Neuron (in vitro differentiated cells): Measurements from ENCODE around the gene PCK1.

Source experiments
- H2AFZ ChIP-seq: one replicate; pipeline ENCODE4 v1.6.1; 2013; ENCODE audit warnings: low read depth, mild to moderate bottlenecking, inconsistent platforms, low read length, moderate library complexity
- H3K27me3 ChIP-seq: one replicate; pipeline ENCODE4 v1.6.1; 2013; ENCODE audit warnings: low read length; ENCODE audit not compliant: insufficient read depth
- H3K36me3 ChIP-seq: one replicate; pipeline ENCODE4 v1.6.1; 2013; ENCODE audit warnings: low read length; ENCODE audit not compliant: insufficient read depth
- H3K4me1 ChIP-seq: one replicate; pipeline ENCODE4 v1.6.1; 2013; ENCODE audit warnings: low read length; ENCODE audit not compliant: insufficient read depth
- H3K4me3 ChIP-seq: 2 replicates; pipeline ENCODE4 v1.5.1; 2013; ENCODE audit warnings: mild to moderate bottlenecking, low read length, moderate library complexity
- H3K9me3 ChIP-seq: one replicate; pipeline ENCODE4 v1.6.1; 2013; ENCODE audit warnings: low read length

The PCK1 gene

GRCh38 chr20:57544838-57545564 lies 15.9 kb upstream of the PCK1 start:
- Histone ChIP-seq H3K36me3 (no peaks in the 10 kb centered on the region), H2AFZ (no peak overlapping the region), H3K9me3 (no peaks in the 10 kb centered on the region), H3K27me3 (peaks cover 5% of the 10 kb centered on the region), H3K4me3 (no peak overlapping the region), H3K4me1 (peaks cover 19% of the 10 kb centered on the region)

- Histone ChIP-seq H3K4me3 (no peak overlapping the region), H2AFZ (no peak overlapping the region), H3K4me1 (peaks cover 19% of the 10 kb centered on the region), H3K9me3 (no peaks in the 10 kb centered on the region), H3K27me3 (no peaks in the 10 kb centered on the region), H3K36me3 (no peaks in the 10 kb centered on the region)
Observed at GRCh38 chr20:57545927-57546662, 14.8 kb upstream of the PCK1 start.

- no peaks in the 10 kb centered on the region for H3K9me3 ChIP-seq
- H3K4me3 ChIP-seq: no peak overlapping the region
Observed at GRCh38 chr20:57546956-57547649, 13.8 kb upstream of the PCK1 start.

GRCh38 chr20:57548177-57549058 lies 12.5 kb upstream of the PCK1 start:
- Histone ChIP-seq H3K36me3 (no peaks in the 10 kb centered on the region), H3K9me3 (no peaks in the 10 kb centered on the region), H3K27me3 (peaks cover 10% of the 10 kb centered on the region), H3K4me3 (no peak overlapping the region), H3K4me1 (peaks cover 19% of the 10 kb centered on the region), H2AFZ (no peak overlapping the region)

More at GRCh38 chr20:57546956-57547649, 13.8 kb upstream of the PCK1 start:
- H2AFZ ChIP-seq: no peak overlapping the region
- peaks cover 19% of the 10 kb centered on the region for H3K4me1 ChIP-seq
- no peaks in the 10 kb centered on the region for H3K27me3 ChIP-seq
- H3K36me3 ChIP-seq: no peaks in the 10 kb centered on the region

GRCh38 chr20:57552471-57552870 lies 8.4 kb upstream of the PCK1 start:
- Histone ChIP-seq H3K4me3 (no peak overlapping the region), H3K27me3 (peaks cover 26% of the 10 kb centered on the region), H3K36me3 (no peaks in the 10 kb centered on the region), H2AFZ (no peak overlapping the region), H3K4me1 (no peaks in the 10 kb centered on the region), H3K9me3 (no peaks in the 10 kb centered on the region)

GRCh38 chr20:57553376-57554018 lies 7.4 kb upstream of the PCK1 start:
- no peak overlapping the region for H2AFZ ChIP-seq
- H3K27me3 ChIP-seq: peaks cover 26% of the 10 kb centered on the region
- no peaks in the 10 kb centered on the region for H3K36me3 ChIP-seq
- H3K4me3 ChIP-seq: no peak overlapping the region
- no peaks in the 10 kb centered on the region for H3K9me3 ChIP-seq
- H3K4me1 ChIP-seq: no peaks in the 10 kb centered on the region

GRCh38 chr20:57555457-57556184 lies 5.3 kb upstream of the PCK1 start:
- H3K36me3 ChIP-seq: no peaks in the 10 kb centered on the region
- no peaks in the 10 kb centered on the region for H3K9me3 ChIP-seq
- no peak overlapping the region for H3K4me3 ChIP-seq
- H2AFZ ChIP-seq: no peak overlapping the region
- no peaks in the 10 kb centered on the region for H3K4me1 ChIP-seq
- H3K27me3 ChIP-seq: peaks cover 29% of the 10 kb centered on the region

- Histone ChIP-seq H2AFZ (no peak overlapping the region), H3K27me3 (peaks cover 38% of the 10 kb centered on the region), H3K4me3 (no peak overlapping the region), H3K36me3 (no peaks in the 10 kb centered on the region), H3K9me3 (no peaks in the 10 kb centered on the region), H3K4me1 (no peaks in the 10 kb centered on the region)
Observed at GRCh38 chr20:57556980-57557274, 4.0 kb upstream of the PCK1 start.

- H3K27me3 ChIP-seq: peaks cover 35% of the 10 kb centered on the region
- no peak overlapping the region for H2AFZ ChIP-seq
- no peaks in the 10 kb centered on the region for H3K9me3 ChIP-seq
- H3K36me3 ChIP-seq: no peaks in the 10 kb centered on the region
- H3K4me1 ChIP-seq: no peaks in the 10 kb centered on the region
- no peak overlapping the region for H3K4me3 ChIP-seq
Observed at GRCh38 chr20:57557926-57558613, 2.8 kb upstream of the PCK1 start.

GRCh38 chr20:57558614-57559288 lies 2.2 kb upstream of the PCK1 start:
- Histone ChIP-seq H3K9me3 (no peaks in the 10 kb centered on the region), H3K36me3 (no peaks in the 10 kb centered on the region), H3K4me1 (no peaks in the 10 kb centered on the region), H2AFZ (no peak overlapping the region), H3K27me3 (peaks cover 30% of the 10 kb centered on the region), H3K4me3 (no peak overlapping the region)

GRCh38 chr20:57559289-57559634 lies 1.6 kb upstream of the PCK1 start:
- H3K9me3 ChIP-seq: no peaks in the 10 kb centered on the region
- H2AFZ ChIP-seq: no peak overlapping the region
- peaks cover 27% of the 10 kb centered on the region for H3K27me3 ChIP-seq
- no peaks in the 10 kb centered on the region for H3K4me1 ChIP-seq
- H3K36me3 ChIP-seq: no peaks in the 10 kb centered on the region
- no peak overlapping the region for H3K4me3 ChIP-seq
